NT2/D1 (cell line): ENCODE results near the gene S1PR2.

ENCODE experiments used
- DNase-seq: peaks from one replicate; pipeline ENCODE4 v3.0.0-alpha.2; 2011; ENCODE audit warnings: low read depth, low spot score
- H3K27me3 ChIP-seq: 2 replicates; pipeline ENCODE4 v1.6.0; 2011; ENCODE audit warnings: mild to moderate bottlenecking; ENCODE audit not compliant: insufficient read length, insufficient read depth
- H3K36me3 ChIP-seq: 2 replicates; pipeline ENCODE4 v1.6.1; 2011; ENCODE audit warnings: mild to moderate bottlenecking, low read length, mixed read lengths; ENCODE audit not compliant: insufficient read depth, insufficient read length
- H3K4me1 ChIP-seq: 2 replicates; pipeline ENCODE4 v1.5.1; 2011; ENCODE audit not compliant: insufficient read depth, insufficient read length
- H3K4me3 ChIP-seq: 2 replicates; pipeline ENCODE4 v1.5.1; 2011; ENCODE audit warnings: low read depth; ENCODE audit not compliant: insufficient read length
- H3K9ac ChIP-seq: 2 replicates; pipeline ENCODE4 v1.6.0; 2011; ENCODE audit warnings: low read depth; ENCODE audit not compliant: insufficient read length
- H3K9me3 ChIP-seq: 2 replicates; pipeline ENCODE4 v1.5.1; 2011; ENCODE audit warnings: mild to moderate bottlenecking, low read length; ENCODE audit not compliant: insufficient read depth
- SUZ12 ChIP-seq: IDR thresholded peaks from 2 replicates; pipeline ENCODE4 v1.6.1; 2011; ENCODE audit not compliant: insufficient read length, insufficient read depth; ENCODE audit errors: extremely low read depth
- YY1 ChIP-seq: IDR thresholded peaks from 2 replicates; pipeline ENCODE4 v1.6.1; 2011; ENCODE audit not compliant: insufficient read length, insufficient read depth
- ZNF274 ChIP-seq: IDR thresholded peaks from 2 replicates; pipeline ENCODE4 v1.6.1; 2011; ENCODE audit warnings: mild to moderate bottlenecking, low read depth, low read length

S1PR2 gene

GRCh38 chr19:10217085-10217484 is 14.0 kb downstream of the S1PR2 start:
- Histone ChIP-seq H3K9ac (no peak overlapping the region), H3K9me3 (peaks cover 8% of the 10 kb centered on the region; the same call in 1 of the 2 replicates), H3K4me1 (peaks cover 6% of the 10 kb centered on the region), H3K36me3 (no peaks in the 10 kb centered on the region), H3K27me3 (no peaks in the 10 kb centered on the region), H3K4me3 (no peak overlapping the region)
- no peak for DNase-seq
- TF ChIP-seq SUZ12, result no peak
- TF ChIP-seq YY1, result no peak
- no peak for TF ChIP-seq ZNF274

- H3K9me3 ChIP-seq, result no peaks in the 10 kb centered on the region
- no peaks in the 10 kb centered on the region for H3K36me3 ChIP-seq
- H3K9ac ChIP-seq, result no peak overlapping the region
- TF ChIP-seq ZNF274 (no peak), YY1 (no peak), SUZ12 (no peak)
- peaks cover 3% of the 10 kb centered on the region for H3K4me1 ChIP-seq
- no peak for DNase-seq
- H3K4me3 ChIP-seq, result no peak overlapping the region
- no peaks in the 10 kb centered on the region for H3K27me3 ChIP-seq
Observed at GRCh38 chr19:10214784-10215183, 16.3 kb downstream of the S1PR2 start.

GRCh38 chr19:10211691-10212090 is 19.4 kb downstream of the S1PR2 start:
- Histone ChIP-seq H3K4me3 (no peak overlapping the region), H3K4me1 (peaks cover 2% of the 10 kb centered on the region), H3K36me3 (no peaks in the 10 kb centered on the region), H3K9ac (no peak overlapping the region), H3K9me3 (no peaks in the 10 kb centered on the region; the same call in 1 of the 2 replicates), H3K27me3 (no peaks in the 10 kb centered on the region)
- TF ChIP-seq SUZ12, result no peak
- TF ChIP-seq YY1, result no peak
- TF ChIP-seq ZNF274, result no peak
- no peak for DNase-seq

- Histone ChIP-seq H3K27me3 (no peaks in the 10 kb centered on the region), H3K9ac (no peak overlapping the region), H3K4me3 (no peak overlapping the region), H3K4me1 (peaks cover 7% of the 10 kb centered on the region), H3K36me3 (no peaks in the 10 kb centered on the region), H3K9me3 (no peaks in the 10 kb centered on the region; the same call in 1 of the 2 replicates)
- no peak for DNase-seq
- no peak for TF ChIP-seq SUZ12
- TF ChIP-seq ZNF274, result no peak
- no peak for TF ChIP-seq YY1
Observed at GRCh38 chr19:10211061-10211460, 20.1 kb downstream of the S1PR2 start.

GRCh38 chr19:10209315-10209714 is 21.8 kb downstream of the S1PR2 start:
- TF ChIP-seq ZNF274 (no peak), SUZ12 (no peak), YY1 (no peak)
- Histone ChIP-seq H3K9me3 (no peaks in the 10 kb centered on the region; the same call in 1 of the 2 replicates), H3K4me1 (peaks cover 7% of the 10 kb centered on the region), H3K9ac (no peak overlapping the region), H3K36me3 (no peaks in the 10 kb centered on the region), H3K4me3 (no peak overlapping the region), H3K27me3 (no peaks in the 10 kb centered on the region)
- no peak for DNase-seq

- no peak for TF ChIP-seq ZNF274
- no peak for TF ChIP-seq SUZ12
- TF ChIP-seq YY1, result no peak
- Histone ChIP-seq H3K4me1 (peaks cover 8% of the 10 kb centered on the region), H3K36me3 (no peaks in the 10 kb centered on the region), H3K9me3 (no peaks in the 10 kb centered on the region; the same call in 1 of the 2 replicates), H3K9ac (no peak overlapping the region), H3K4me3 (no peak overlapping the region), H3K27me3 (no peaks in the 10 kb centered on the region)
- no peak for DNase-seq
Observed at GRCh38 chr19:10207026-10207425, 24.1 kb downstream of the S1PR2 start.

GRCh38 chr19:10206226-10206885 is 24.8 kb downstream of the S1PR2 start:
- DNase-seq, result no peak
- TF ChIP-seq YY1 (no peak), SUZ12 (no peak)
- Histone ChIP-seq H3K9ac (no peak overlapping the region), H3K4me1 (peaks cover 8% of the 10 kb centered on the region), H3K4me3 (no peak overlapping the region), H3K27me3 (no peaks in the 10 kb centered on the region), H3K9me3 (no peaks in the 10 kb centered on the region; the same call in 1 of the 2 replicates), H3K36me3 (no peaks in the 10 kb centered on the region)
